VCaP (cell line): Measurements from ENCODE around the gene STMN3.
"Not testable (repeated sequence)": the region's sequence is repeated elsewhere in the genome, so short reads cannot be mapped to it uniquely, and the experiment has no call there.

Experiments
- H3K27ac ChIP-seq: fragments of 450-650 bp; 2 replicates; pipeline ENCODE4 v1.5.1; 2017
- CTCF ChIP-seq: fragments of 450-650 bp; conservative IDR thresholded peaks from 2 replicates; pipeline ENCODE4 v1.5.1; 2017; ENCODE audit warnings: mild to moderate bottlenecking, moderate library complexity

The STMN3 gene

GRCh38 chr20:63661108-63661507 lies 7.9 kb upstream of the STMN3 start:
- TF ChIP-seq CTCF: no peak
- no peak overlapping the region for H3K27ac ChIP-seq

GRCh38 chr20:63660622-63661021 lies 7.4 kb upstream of the STMN3 start:
- H3K27ac ChIP-seq: no peak overlapping the region
- TF ChIP-seq CTCF: no peak

- not testable (repeated sequence) for H3K27ac ChIP-seq
Measured at GRCh38 chr20:63660174-63660573, 7.0 kb upstream of the STMN3 start.

- no peak for TF ChIP-seq CTCF
- H3K27ac ChIP-seq: peak overlapping the region; percentile 83
Measured at GRCh38 chr20:63659370-63659769, 6.1 kb upstream of the STMN3 start.

GRCh38 chr20:63658749-63659187 lies 5.5 kb upstream of the STMN3 start:
- H3K27ac ChIP-seq: peak overlapping the region; percentile 83
- TF ChIP-seq CTCF: no peak

- TF ChIP-seq CTCF: no peak
- peak within 1 kb of the TSS; percentile 83 for H3K27ac ChIP-seq
Measured at GRCh38 chr20:63657937-63658748, 4.9 kb upstream of the STMN3 start, which contains the start of gene RTEL1. RTEL1 (plus strand) TSS chr20:63658312; CDS start chr20:63659403, 1,091 bp downstream.

GRCh38 chr20:63657260-63657936 lies 4.2 kb upstream of the STMN3 start:
- TF ChIP-seq CTCF: no peak
- peak overlapping the region; percentile 83 for H3K27ac ChIP-seq

GRCh38 chr20:63656451-63656850 lies 3.2 kb upstream of the STMN3 start:
- TF ChIP-seq CTCF: no peak

More at GRCh38 chr20:63656451-63656850, 3.2 kb upstream of the STMN3 start:
- no peak overlapping the region for H3K27ac ChIP-seq
